ENCODE measurements around the gene RFC4. TPM values are rescaled to one million over a fixed set of nuclear protein-coding genes. Genes with fewer than 3 reads are reported as not detected.

Gene RFC4
- total RNA-seq, 1 experiment from 2014 or later: 33.2 TPM

GRCh38 chr3:186841620-186842019, 35.3 kb upstream of the RFC4 start:
- no peak for DNase-seq (ENCODE audit: unreplicated experiment)
- H3K36me3 Mint-ChIP-seq (ENCODE audit: insufficient read depth, unreplicated experiment): no peaks in the 10 kb centered on the region
- TF ChIP-seq, protein P1, sequence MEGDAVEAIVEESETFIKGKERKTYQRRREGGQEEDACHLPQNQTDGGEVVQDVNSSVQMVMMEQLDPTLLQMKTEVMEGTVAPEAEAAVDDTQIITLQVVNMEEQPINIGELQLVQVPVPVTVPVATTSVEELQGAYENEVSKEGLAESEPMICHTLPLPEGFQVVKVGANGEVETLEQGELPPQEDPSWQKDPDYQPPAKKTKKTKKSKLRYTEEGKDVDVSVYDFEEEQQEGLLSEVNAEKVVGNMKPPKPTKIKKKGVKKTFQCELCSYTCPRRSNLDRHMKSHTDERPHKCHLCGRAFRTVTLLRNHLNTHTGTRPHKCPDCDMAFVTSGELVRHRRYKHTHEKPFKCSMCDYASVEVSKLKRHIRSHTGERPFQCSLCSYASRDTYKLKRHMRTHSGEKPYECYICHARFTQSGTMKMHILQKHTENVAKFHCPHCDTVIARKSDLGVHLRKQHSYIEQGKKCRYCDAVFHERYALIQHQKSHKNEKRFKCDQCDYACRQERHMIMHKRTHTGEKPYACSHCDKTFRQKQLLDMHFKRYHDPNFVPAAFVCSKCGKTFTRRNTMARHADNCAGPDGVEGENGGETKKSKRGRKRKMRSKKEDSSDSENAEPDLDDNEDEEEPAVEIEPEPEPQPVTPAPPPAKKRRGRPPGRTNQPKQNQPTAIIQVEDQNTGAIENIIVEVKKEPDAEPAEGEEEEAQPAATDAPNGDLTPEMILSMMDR (IDR thresholded peaks at IDR 0.05; ENCODE audit: unreplicated experiment): no peak
- ChIA-PET CTCF (interaction anchor here (0.6 to 1.1 kb wide), 3 partner anchors 21 to 301 kb away, joined by 3 to 5 read pairs (median 3); no protein-coding TSS in a partner anchor), POLR2A (no interaction called here)
- H3K27ac Mint-ChIP-seq (ENCODE audit: low read depth, unreplicated experiment): no peak overlapping the region
- H3K4me3 Mint-ChIP-seq (ENCODE audit: unreplicated experiment): no peak overlapping the region
- peaks cover 24% of the 10 kb centered on the region for H3K27me3 Mint-ChIP-seq (ENCODE audit: insufficient read depth, unreplicated experiment)
- BruUV-seq (replicated peaks): no TSS peak
- no peaks in the 10 kb centered on the region for H3K9me3 Mint-ChIP-seq (ENCODE audit: unreplicated experiment)
- intact Hi-C loops (cut with micrococcal nuclease): no loop called here
- H3K4me1 Mint-ChIP-seq (ENCODE audit: insufficient read depth, unreplicated experiment): no peaks in the 10 kb centered on the region

GRCh38 chr3:186839874-186840641, 33.8 kb upstream of the RFC4 start:
- ChIA-PET CTCF (no interaction called here), POLR2A (interaction anchor here (0.6 kb wide), 1 partner anchor 115 kb away, joined by 3 read pairs; no protein-coding TSS in a partner anchor)
- Mint-ChIP-seq H3K4me1 (ENCODE audit: insufficient read depth, unreplicated experiment) (no peaks in the 10 kb centered on the region), H3K9me3 (ENCODE audit: unreplicated experiment) (no peaks in the 10 kb centered on the region), H3K4me3 (ENCODE audit: unreplicated experiment) (no peak overlapping the region), H3K36me3 (ENCODE audit: insufficient read depth, unreplicated experiment) (no peaks in the 10 kb centered on the region), H3K27ac (ENCODE audit: low read depth, unreplicated experiment) (no peak overlapping the region), H3K27me3 (ENCODE audit: insufficient read depth, unreplicated experiment) (peaks cover 8% of the 10 kb centered on the region)
- DNase-seq (ENCODE audit: unreplicated experiment): peak; percentile 62
- BruUV-seq (replicated peaks): no TSS peak
- intact Hi-C loops (cut with micrococcal nuclease): no loop called here
- TF ChIP-seq, protein P1 (IDR thresholded peaks at IDR 0.05; ENCODE audit: unreplicated experiment): no peak

DNA sequence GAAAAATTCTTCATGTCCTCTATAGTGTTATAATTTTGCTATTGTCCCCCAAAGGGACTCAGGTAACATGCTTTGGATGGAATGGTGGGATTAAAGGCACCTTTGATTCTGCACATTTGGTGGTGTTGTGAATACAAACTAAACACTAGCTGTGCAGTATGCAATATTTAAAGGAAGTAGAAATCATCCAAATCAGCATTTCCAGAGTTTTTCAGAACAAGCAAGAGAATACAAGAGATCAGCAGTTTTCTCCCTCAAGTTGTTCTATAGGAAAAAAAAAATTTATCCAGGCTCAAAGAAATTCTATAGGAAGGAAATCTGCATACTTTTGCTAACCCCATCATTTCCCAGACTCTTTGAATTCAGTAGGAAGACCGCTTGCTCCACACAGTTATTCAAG, 26.0 kb upstream of the RFC4 start:
- intact Hi-C loops (cut with micrococcal nuclease): no loop called here
- no peaks in the 10 kb centered on the region for H3K4me1 Mint-ChIP-seq (ENCODE audit: insufficient read depth, unreplicated experiment)
- no peak for DNase-seq (ENCODE audit: unreplicated experiment)
- ChIA-PET CTCF (no interaction called here), POLR2A (no interaction called here)
- no peak overlapping the region for H3K4me3 Mint-ChIP-seq (ENCODE audit: unreplicated experiment)
- no peak overlapping the region for H3K27ac Mint-ChIP-seq (ENCODE audit: low read depth, unreplicated experiment)
- no peaks in the 10 kb centered on the region for H3K9me3 Mint-ChIP-seq (ENCODE audit: unreplicated experiment)
- TF ChIP-seq, protein P1 (IDR thresholded peaks at IDR 0.05; ENCODE audit: unreplicated experiment): no peak
- H3K36me3 Mint-ChIP-seq (ENCODE audit: insufficient read depth, unreplicated experiment): no peaks in the 10 kb centered on the region
- no TSS peak for BruUV-seq (replicated peaks)
- peaks cover 60% of the 10 kb centered on the region for H3K27me3 Mint-ChIP-seq (ENCODE audit: insufficient read depth, unreplicated experiment)

GRCh38 chr3:186831798-186832197, 25.5 kb upstream of the RFC4 start:
- ChIA-PET CTCF (interaction anchor here (0.7 kb wide), 1 partner anchor 17 kb away, joined by 3 read pairs; no protein-coding TSS in a partner anchor), POLR2A (no interaction called here)
- Mint-ChIP-seq H3K4me3 (ENCODE audit: unreplicated experiment) (no peak overlapping the region), H3K36me3 (ENCODE audit: insufficient read depth, unreplicated experiment) (no peaks in the 10 kb centered on the region), H3K27me3 (ENCODE audit: insufficient read depth, unreplicated experiment) (peaks cover 60% of the 10 kb centered on the region), H3K9me3 (ENCODE audit: unreplicated experiment) (no peaks in the 10 kb centered on the region), H3K27ac (ENCODE audit: low read depth, unreplicated experiment) (no peak overlapping the region), H3K4me1 (ENCODE audit: insufficient read depth, unreplicated experiment) (peaks cover under 1% of the 10 kb centered on the region)
- no TSS peak for BruUV-seq (replicated peaks)
- intact Hi-C loops (cut with micrococcal nuclease): no loop called here
- TF ChIP-seq, protein P1 (IDR thresholded peaks at IDR 0.05; ENCODE audit: unreplicated experiment): no peak
- DNase-seq (ENCODE audit: unreplicated experiment): no peak

Measured in MCF 10A (cell line).